ENCODE results near the gene JAZF1.

Gene JAZF1

DNA sequence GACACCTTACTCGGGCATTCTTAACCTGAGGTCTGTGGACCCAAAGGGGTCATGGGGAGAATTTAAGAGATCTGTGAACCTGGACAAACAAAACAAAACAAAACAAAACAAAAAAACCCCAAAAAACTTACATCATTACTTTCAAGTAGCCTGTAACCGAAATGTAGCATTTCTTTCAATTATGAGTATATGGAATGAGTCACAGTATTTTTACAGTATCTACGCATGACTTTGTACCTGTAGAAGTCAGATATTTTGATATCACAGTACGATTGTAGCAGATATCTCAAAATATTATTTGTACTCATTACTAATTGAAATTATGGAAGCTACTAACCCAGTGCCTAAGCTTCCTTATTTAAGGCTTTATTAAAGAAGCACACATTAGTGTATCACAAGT lies 210.2 kb downstream of the JAZF1 start:
- H3K27me3 ChIP-seq, result no peaks in the 10 kb centered on the region
- H3K27ac ChIP-seq, result no peak overlapping the region
- DNase-seq, result no peak
- no peaks in the 10 kb centered on the region for H3K9me3 ChIP-seq
- intact Hi-C loops (cut with DNase I; ENCODE audit: low total_unique reads), result no loop called here
- H3K4me3 ChIP-seq, result no peak overlapping the region
- no peaks in the 10 kb centered on the region for H3K36me3 ChIP-seq
- TF ChIP-seq, protein P1, sequence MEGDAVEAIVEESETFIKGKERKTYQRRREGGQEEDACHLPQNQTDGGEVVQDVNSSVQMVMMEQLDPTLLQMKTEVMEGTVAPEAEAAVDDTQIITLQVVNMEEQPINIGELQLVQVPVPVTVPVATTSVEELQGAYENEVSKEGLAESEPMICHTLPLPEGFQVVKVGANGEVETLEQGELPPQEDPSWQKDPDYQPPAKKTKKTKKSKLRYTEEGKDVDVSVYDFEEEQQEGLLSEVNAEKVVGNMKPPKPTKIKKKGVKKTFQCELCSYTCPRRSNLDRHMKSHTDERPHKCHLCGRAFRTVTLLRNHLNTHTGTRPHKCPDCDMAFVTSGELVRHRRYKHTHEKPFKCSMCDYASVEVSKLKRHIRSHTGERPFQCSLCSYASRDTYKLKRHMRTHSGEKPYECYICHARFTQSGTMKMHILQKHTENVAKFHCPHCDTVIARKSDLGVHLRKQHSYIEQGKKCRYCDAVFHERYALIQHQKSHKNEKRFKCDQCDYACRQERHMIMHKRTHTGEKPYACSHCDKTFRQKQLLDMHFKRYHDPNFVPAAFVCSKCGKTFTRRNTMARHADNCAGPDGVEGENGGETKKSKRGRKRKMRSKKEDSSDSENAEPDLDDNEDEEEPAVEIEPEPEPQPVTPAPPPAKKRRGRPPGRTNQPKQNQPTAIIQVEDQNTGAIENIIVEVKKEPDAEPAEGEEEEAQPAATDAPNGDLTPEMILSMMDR (IDR thresholded peaks at IDR 0.05), result no peak
- peaks cover 0 to 13% (median 0%) of the 10 kb centered on the region in 4 donors for H3K4me1 ChIP-seq

DNA sequence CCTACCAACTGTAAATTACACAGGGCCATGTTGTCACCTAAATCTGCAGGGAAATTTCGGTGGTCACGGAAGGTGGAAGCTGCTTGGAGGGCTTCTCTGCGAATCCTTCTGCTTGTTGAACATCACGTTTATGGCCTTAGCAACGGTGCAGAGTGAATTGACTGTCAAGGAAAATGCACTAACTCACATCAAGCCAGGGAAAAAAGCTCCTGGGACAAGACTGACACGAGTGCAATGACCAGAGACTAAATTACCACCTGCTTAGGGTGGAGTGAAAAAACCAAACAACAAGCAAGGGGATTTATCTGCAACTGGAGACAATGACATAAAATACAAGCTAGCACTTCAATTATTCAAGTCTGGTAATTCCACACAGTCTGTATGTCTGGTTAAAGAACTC lies 211.2 kb downstream of the JAZF1 start:
- intact Hi-C loops (cut with DNase I; ENCODE audit: low total_unique reads), result no loop called here
- no peak overlapping the region for H3K4me3 ChIP-seq
- no peak for DNase-seq

DNA sequence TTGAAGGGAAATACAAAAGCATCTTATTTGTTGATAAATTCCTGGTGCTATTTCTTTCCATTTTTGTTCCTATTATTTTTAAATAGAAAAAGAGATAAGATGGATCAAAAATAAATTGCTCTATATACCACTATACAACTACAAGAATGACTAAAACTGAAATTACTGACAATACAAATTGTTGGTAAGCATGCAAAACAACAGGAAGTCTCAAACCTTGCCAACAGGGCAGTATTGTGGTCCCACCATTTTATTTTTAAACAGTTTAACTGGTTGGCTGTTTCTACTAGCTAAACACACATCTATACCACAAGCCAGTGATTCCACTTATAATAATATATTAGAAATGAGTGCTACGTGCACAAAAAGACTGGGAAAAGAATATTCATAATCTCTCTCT lies 213.0 kb downstream of the JAZF1 start:
- no peaks in the 10 kb centered on the region for H3K36me3 ChIP-seq
- H3K27me3 ChIP-seq, result no peaks in the 10 kb centered on the region
- H3K27ac ChIP-seq, result no peak overlapping the region
- H3K4me3 ChIP-seq, result no peak overlapping the region
- H3K9me3 ChIP-seq, result no peaks in the 10 kb centered on the region
- intact Hi-C loops (cut with DNase I; ENCODE audit: low total_unique reads), result no loop called here
- TF ChIP-seq, protein P1 (IDR thresholded peaks at IDR 0.05), result no peak
- peaks cover 0 to 17% (median 0%) of the 10 kb centered on the region in 4 donors for H3K4me1 ChIP-seq
- no peak for DNase-seq

More for the DNA sequence above, 211.2 kb downstream of the JAZF1 start:
- Histone ChIP-seq H3K27ac (no peak overlapping the region), H3K4me1 (peaks cover 0 to 14% (median 0%) of the 10 kb centered on the region in 4 donors), H3K36me3 (no peaks in the 10 kb centered on the region), H3K9me3 (no peaks in the 10 kb centered on the region), H3K27me3 (no peaks in the 10 kb centered on the region)
- TF ChIP-seq, protein P1 (IDR thresholded peaks at IDR 0.05), result no peak

DNA sequence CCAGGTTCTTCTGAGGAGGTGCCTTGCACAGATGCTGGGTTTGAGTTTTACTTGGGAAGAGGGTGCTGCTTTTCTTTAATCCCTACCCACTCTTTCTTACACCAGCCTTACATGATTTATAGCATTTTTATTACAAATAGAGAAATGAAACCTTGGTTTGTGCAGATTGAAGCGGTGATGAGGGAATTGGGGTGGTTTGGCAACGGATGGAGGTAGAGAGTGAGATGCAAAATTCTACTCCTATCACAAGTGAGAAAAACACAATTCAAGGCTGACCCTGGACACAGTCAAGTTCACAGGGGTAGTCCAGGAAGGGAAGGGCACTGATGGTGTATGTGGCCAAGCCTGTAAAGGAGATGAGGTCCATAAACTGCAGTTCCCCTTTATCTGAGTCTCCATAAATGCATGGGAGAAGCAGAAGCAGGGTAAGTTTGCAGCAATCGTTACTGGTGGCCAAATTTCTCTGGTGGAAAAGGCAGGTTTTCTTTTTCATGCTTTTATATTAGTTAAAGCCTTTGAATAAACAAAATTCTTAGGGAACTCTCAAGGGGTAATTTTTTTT lies 214.3 kb downstream of the JAZF1 start:
- intact Hi-C loops (cut with DNase I; ENCODE audit: low total_unique reads), result no loop called here
- no peaks in the 10 kb centered on the region for H3K9me3 ChIP-seq

DNA sequence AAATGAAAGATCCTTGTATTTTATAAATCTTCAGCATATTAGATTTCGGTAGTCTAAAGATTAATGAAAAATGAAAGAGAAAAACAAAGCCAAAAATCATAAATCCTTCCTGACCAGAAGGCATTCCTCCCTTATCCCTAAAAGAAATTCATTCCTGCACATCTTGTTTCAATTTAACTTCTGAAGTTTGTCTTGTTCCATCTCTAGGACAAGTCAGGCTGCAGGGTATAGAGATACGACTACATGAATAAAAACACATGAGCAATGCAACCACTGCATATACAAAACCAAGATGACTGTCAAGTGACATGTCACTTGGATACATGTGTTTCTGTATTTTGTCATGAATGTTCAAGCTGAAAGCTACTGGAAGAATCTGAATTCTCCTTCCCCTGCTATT lies 214.9 kb downstream of the JAZF1 start:
- Histone ChIP-seq H3K4me1 (peaks cover 0 to 20% (median 0%) of the 10 kb centered on the region in 4 donors), H3K4me3 (no peak overlapping the region), H3K9me3 (no peaks in the 10 kb centered on the region), H3K27me3 (no peaks in the 10 kb centered on the region), H3K27ac (no peak overlapping the region), H3K36me3 (no peaks in the 10 kb centered on the region)
- TF ChIP-seq, protein P1 (IDR thresholded peaks at IDR 0.05), result no peak
- DNase-seq, result no peak
- intact Hi-C loops (cut with DNase I; ENCODE audit: low total_unique reads), result no loop called here

More for the DNA sequence above, 214.3 kb downstream of the JAZF1 start:
- H3K4me3 ChIP-seq, result no peak overlapping the region
- TF ChIP-seq, protein P1 (IDR thresholded peaks at IDR 0.05), result no peak
- peaks cover 0 to 20% (median 0%) of the 10 kb centered on the region in 4 donors for H3K4me1 ChIP-seq
- H3K36me3 ChIP-seq, result no peaks in the 10 kb centered on the region
- H3K27ac ChIP-seq, result no peak overlapping the region
- no peaks in the 10 kb centered on the region for H3K27me3 ChIP-seq
- no peak for DNase-seq

DNA sequence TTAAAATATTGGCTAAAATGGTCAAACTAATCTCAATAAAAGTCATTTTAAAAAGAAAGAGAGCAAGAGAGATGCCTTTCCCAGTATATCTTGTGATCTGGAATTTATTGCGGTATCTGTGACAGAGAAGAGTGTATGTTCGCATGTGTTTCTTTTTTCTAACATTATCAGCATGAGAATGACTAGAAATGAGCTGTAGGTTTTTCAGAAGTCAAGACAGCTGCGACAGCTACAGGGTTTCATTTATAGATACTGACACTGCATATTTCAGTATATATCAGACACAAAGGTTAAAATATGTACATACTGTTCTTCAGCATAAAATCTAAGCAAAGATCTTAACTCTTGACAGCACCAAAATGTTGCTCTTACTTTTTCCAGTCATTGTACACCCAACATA lies 215.8 kb downstream of the JAZF1 start:
- H3K4me3 ChIP-seq, result no peak overlapping the region
- DNase-seq, result no peak
- H3K27me3 ChIP-seq, result no peaks in the 10 kb centered on the region
- no peak overlapping the region for H3K27ac ChIP-seq
- H3K9me3 ChIP-seq, result no peaks in the 10 kb centered on the region
- TF ChIP-seq, protein P1 (IDR thresholded peaks at IDR 0.05), result no peak
- peaks cover 0 to 20% (median 3%) of the 10 kb centered on the region in 4 donors for H3K4me1 ChIP-seq
- intact Hi-C loops (cut with DNase I; ENCODE audit: low total_unique reads), result no loop called here
- no peaks in the 10 kb centered on the region for H3K36me3 ChIP-seq

Measured in tibial artery (tissue), 4 donors.